CD14-positive monocyte (primary cell): ENCODE results near the gene ZNF440. TPM values are rescaled to one million over a fixed set of nuclear protein-coding genes. Genes with fewer than 3 reads are reported as not detected.
A peak's percentile ranks its signal among the peaks of the same experiment; 100 is the strongest.

Experiments
- DNase-seq, 3 donors: peaks; one replicate each; pipeline ENCODE4 v3.0.0-alpha.2; 2011 to 2022
- H2AFZ ChIP-seq: 2 replicates; pipeline ENCODE4 v1.6.0; 2012; ENCODE audit warnings: mild to moderate bottlenecking, low read depth, low read length, inconsistent platforms; ENCODE audit not compliant: insufficient read depth, poor library complexity, severe bottlenecking
- H3K27ac ChIP-seq, 2 donors: 1 replicate in 1 of 2; 2 replicates in 1 of 2; pipeline ENCODE4 v1.5.1; 2012 to 2013; ENCODE audit warnings: low read length in 2 of 2, control low read depth in 1 of 2, inconsistent platforms in 1 of 2, low read depth in 1 of 2, mild to moderate bottlenecking in 1 of 2
- H3K27me3 ChIP-seq, 2 donors: one replicate each; pipeline versions ENCODE4 v1.6.0 to v1.6.1; 2011 to 2013; ENCODE audit warnings: low read length in 2 of 2; ENCODE audit not compliant: control insufficient read depth in 2 of 2, insufficient read depth in 2 of 2
- H3K36me3 ChIP-seq, 2 donors: replicated peaks in 1 of 2; 1 replicate in 1 of 2; 2 replicates in 1 of 2; pipeline versions ENCODE4 v1.5.1 to v1.6.1; 2012 to 2013; ENCODE audit warnings: low read length in 2 of 2, control low read depth in 1 of 2, inconsistent platforms in 1 of 2, mild to moderate bottlenecking in 1 of 2; ENCODE audit not compliant: insufficient read depth in 2 of 2, control insufficient read depth in 1 of 2
- H3K4me1 ChIP-seq, 2 donors: 1 replicate in 1 of 2; 2 replicates in 1 of 2; pipeline versions ENCODE4 v1.5.1 to v1.6.1; 2012 to 2013; ENCODE audit warnings: low read length in 2 of 2, control low read depth in 1 of 2, inconsistent platforms in 1 of 2, mild to moderate bottlenecking in 1 of 2, moderate library complexity in 1 of 2; ENCODE audit not compliant: insufficient read depth in 2 of 2, control insufficient read depth in 1 of 2
- H3K4me2 ChIP-seq: replicated peaks from 2 replicates; pipeline ENCODE3; 2012; ENCODE audit warnings: low read length, moderate library complexity, mild to moderate bottlenecking; ENCODE audit not compliant: poor library complexity, severe bottlenecking; ENCODE audit errors: extremely low read depth
- H3K4me3 ChIP-seq, 3 experiments: fragments of 200-600 bp in 1 of 3; sonication (generic) in 1 of 3; replicated peaks in 1 of 3; 1 replicate in 2 of 3; 2 replicates in 1 of 3; pipeline ENCODE4 v1.5.1; 2011 to 2013; ENCODE audit warnings: low read length in 3 of 3, mild to moderate bottlenecking in 3 of 3, control low read depth in 2 of 3, low read depth in 2 of 3, inconsistent platforms in 1 of 3, moderate library complexity in 1 of 3
- H3K79me2 ChIP-seq: 2 replicates; pipeline ENCODE4 v1.6.0; 2012; ENCODE audit warnings: mild to moderate bottlenecking, control low read depth, inconsistent platforms, low read length, moderate library complexity; ENCODE audit not compliant: insufficient read depth
- H3K9ac ChIP-seq: 2 replicates; pipeline ENCODE4 v1.6.0; 2017; ENCODE audit warnings: low read length, mild to moderate bottlenecking; ENCODE audit not compliant: insufficient read depth, poor library complexity, severe bottlenecking
- H3K9me3 ChIP-seq, 2 donors: replicated peaks in 1 of 2; 1 replicate in 1 of 2; 2 replicates in 1 of 2; pipeline versions ENCODE4 v1.5.1 to v1.6.1; 2012 to 2013; ENCODE audit warnings: low read length in 2 of 2, control low read depth in 1 of 2; ENCODE audit not compliant: control insufficient read depth in 1 of 2, insufficient read depth in 1 of 2
- H4K20me1 ChIP-seq: 2 replicates; pipeline ENCODE4 v1.6.0; 2012; ENCODE audit warnings: mild to moderate bottlenecking, low read length, control low read depth, moderate library complexity; ENCODE audit not compliant: insufficient read depth
- H3K27ac Mint-ChIP-seq, 7 donors: one replicate each; pipeline ENCODE4 v1.8.0; 2020; ENCODE audit warnings: mild to moderate bottlenecking in 7 of 7, mixed read lengths in 7 of 7, moderate library complexity in 6 of 7, inconsistent platforms in 2 of 7
- H3K27me3 Mint-ChIP-seq, 3 donors: one replicate each; pipeline ENCODE4 v1.8.0; 2021 to 2022; ENCODE audit warnings: low read depth in 3 of 3, mild to moderate bottlenecking in 3 of 3, mixed read lengths in 3 of 3, moderate library complexity in 3 of 3, inconsistent platforms in 1 of 3
- H3K36me3 Mint-ChIP-seq, 2 donors: one replicate each; pipeline ENCODE4 v1.8.0; 2020; ENCODE audit warnings: mixed read lengths in 2 of 2, inconsistent platforms in 1 of 2, mild to moderate bottlenecking in 1 of 2
- H3K4me1 Mint-ChIP-seq: one replicate; pipeline ENCODE4 v1.8.0; 2020; ENCODE audit warnings: mild to moderate bottlenecking, mixed read lengths
- H3K4me3 Mint-ChIP-seq, 2 donors: one replicate each; pipeline ENCODE4 v1.8.0; 2020; ENCODE audit warnings: mild to moderate bottlenecking in 2 of 2, mixed read lengths in 2 of 2, moderate library complexity in 1 of 2
- H3K9me3 Mint-ChIP-seq, 7 donors: one replicate each; pipeline ENCODE4 v1.8.0; 2020 to 2022; ENCODE audit warnings: mixed read lengths in 7 of 7, mild to moderate bottlenecking in 6 of 7, moderate library complexity in 6 of 7, inconsistent platforms in 2 of 7
- CTCF ChIP-seq: fragments of 200-600 bp; IDR thresholded peaks from one replicate; pipeline ENCODE4 v1.8.0; 2022; ENCODE audit warnings: antibody characterized with exemption, mild to moderate bottlenecking
- WGBS: methylation state at CpG from one replicate; pipeline ENCODE4 v1.1.5; 2013; ENCODE audit warnings: missing lambda C conversion rate; ENCODE audit not compliant: insufficient coverage; 5-methylcytosine and 5-hydroxymethylcytosine counted together
- intact Hi-C, 2 donors: fragments of 100-400 bp; cut with micrococcal nuclease; formaldehyde crosslinking; loops; one replicate each; pipeline versions ENCODE4 v1.15.0 to v1.15.1; 2023
- polyA plus RNA-seq, 3 donors: library from polyadenylated mRNA; depleted of rRNA in 1 of 3; unstranded in 2 of 3; stranded (reverse) in 1 of 3; fragments of 300-500 nt in 2 of 3; fragments of >200 nt in 1 of 3; fragmentation: Illumina TruSeq in 2 of 3; gene quantifications; 1 replicate in 2 of 3; 2 replicates in 1 of 3; pipeline ENCODE4 v1.2.3, GENCODE V29; 2012 to 2021

The ZNF440 gene
- polyA plus RNA-seq, 3 donors = 2.4 to 4.1 (median 3.4) TPM

- no peak for TF ChIP-seq CTCF
- no peak overlapping the region for H3K9ac ChIP-seq
- DNase-seq = no peak
- peaks cover 2% of the 10 kb centered on the region for H3K4me1 Mint-ChIP-seq
- H3K4me3 Mint-ChIP-seq = no peak overlapping the region
- 95% methylated on average over 10 of the region's 12 CpGs for WGBS
- H3K79me2 ChIP-seq = no peaks in the 10 kb centered on the region
- no peak overlapping the region for H3K4me3 ChIP-seq
- H3K4me2 ChIP-seq = no peak overlapping the region
- peaks cover 2 to 9% (median 2%) of the 10 kb centered on the region in 3 donors for H3K27me3 Mint-ChIP-seq
- no peaks in the 10 kb centered on the region for H4K20me1 ChIP-seq
- peaks cover 10 to 22% of the 10 kb centered on the region in 2 donors for H3K9me3 ChIP-seq
- H2AFZ ChIP-seq = no peak overlapping the region
- intact Hi-C loops = loop anchor here (2.0 to 5.0 kb wide), 2 partner anchors 83 to 262 kb away; partner anchors contain the start of gene ZNF491 (in 1 of the 2)
- no peak overlapping the region for H3K27ac ChIP-seq
- no peaks in the 10 kb centered on the region for H3K27me3 ChIP-seq
- peak overlapping the region in 1 of 7 donors; percentile 60 for H3K27ac Mint-ChIP-seq
- no peaks in the 10 kb centered on the region for H3K36me3 ChIP-seq
- H3K9me3 Mint-ChIP-seq = peaks cover 14 to 33% (median 25%) of the 10 kb centered on the region in 7 donors
- H3K4me1 ChIP-seq = no peaks in the 10 kb centered on the region
- no peaks in the 10 kb centered on the region for H3K36me3 Mint-ChIP-seq
Measured at GRCh38 chr19:11880598-11880997, 66.5 kb downstream of the ZNF440 start.

- Histone ChIP-seq H2AFZ (no peak overlapping the region), H3K9me3 (peaks cover 10 to 22% of the 10 kb centered on the region in 2 donors), H3K4me3 (no peak overlapping the region), H3K27ac (no peak overlapping the region), H4K20me1 (no peaks in the 10 kb centered on the region), H3K4me1 (no peaks in the 10 kb centered on the region), H3K36me3 (no peaks in the 10 kb centered on the region), H3K79me2 (no peaks in the 10 kb centered on the region), H3K9ac (no peak overlapping the region), H3K4me2 (no peak overlapping the region), H3K27me3 (no peaks in the 10 kb centered on the region)
- Mint-ChIP-seq H3K4me1 (peaks cover 2% of the 10 kb centered on the region), H3K4me3 (no peak overlapping the region), H3K27ac (peak overlapping the region in 1 of 7 donors; percentile 60), H3K36me3 (no peaks in the 10 kb centered on the region), H3K9me3 (peaks cover 15 to 37% (median 28%) of the 10 kb centered on the region in 7 donors), H3K27me3 (peaks cover 2 to 9% (median 2%) of the 10 kb centered on the region in 3 donors)
- 9% methylated on average over 8 of the region's 10 CpGs for WGBS
- intact Hi-C loops = loop anchor here (2.0 to 5.0 kb wide), 2 partner anchors 84 to 262 kb away; partner anchors contain the start of gene ZNF491 (in 1 of the 2)
- peak; percentile 70 for TF ChIP-seq CTCF
- peak; percentile 36 to 66 (median 57) for DNase-seq
Measured at GRCh38 chr19:11881151-11881800, 67.2 kb downstream of the ZNF440 start.
